GM18951 (cell line): Measurements from ENCODE around the gene LEP.
"Not testable (repeated sequence)": the region's sequence is repeated elsewhere in the genome, so short reads cannot be mapped to it uniquely, and the experiment has no call there.

Experiments used
- POLR2A ChIP-seq: IDR thresholded peaks from 4 replicates; pipeline ENCODE4 v1.6.1; 2011; ENCODE audit warnings: mild to moderate bottlenecking; ENCODE audit not compliant: insufficient read length, insufficient read depth; ENCODE audit errors: extremely low read depth
- in situ Hi-C: fragments of 300-500 bp; cut with MboI; formaldehyde crosslinking; loops from one replicate; pipeline ENCODE4 v1.12.0; 2022; ENCODE audit warnings: low sequenced_read_pairs, mixed read lengths, inconsistent platforms; ENCODE audit not compliant: unreplicated experiment

Gene LEP

GRCh38 chr7:128281605-128282380, 40.7 kb downstream of the LEP start:
- in situ Hi-C loops = no loop called here

DNA sequence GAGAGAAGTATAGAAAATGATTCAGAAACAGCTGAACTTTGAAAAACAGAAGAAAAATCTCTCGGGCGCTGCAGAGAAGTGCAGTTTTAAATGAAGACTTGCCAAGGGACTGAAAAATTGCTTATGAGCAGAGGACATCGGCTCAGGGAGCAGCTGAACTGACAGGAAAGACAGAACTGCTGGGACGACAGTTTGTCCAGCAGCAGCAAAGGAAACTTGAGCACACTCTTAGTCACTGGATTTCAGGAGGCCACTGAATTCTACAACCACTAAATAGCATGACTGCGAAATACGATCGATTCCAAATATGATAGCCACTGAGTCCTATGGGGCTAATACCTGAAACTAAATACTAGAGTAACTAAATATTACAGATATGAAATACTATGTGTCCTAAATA, 43.0 kb downstream of the LEP start:
- TF ChIP-seq POLR2A = no peak
- in situ Hi-C loops = no loop called here

More at GRCh38 chr7:128281605-128282380, 40.7 kb downstream of the LEP start:
- no peak for TF ChIP-seq POLR2A

- no peak for TF ChIP-seq POLR2A
- in situ Hi-C loops = no loop called here
Observed at GRCh38 chr7:128287556-128287955, 46.5 kb downstream of the LEP start.

- in situ Hi-C loops = not testable (repeated sequence)
Observed at GRCh38 chr7:128298004-128298403, 56.9 kb downstream of the LEP start.

DNA sequence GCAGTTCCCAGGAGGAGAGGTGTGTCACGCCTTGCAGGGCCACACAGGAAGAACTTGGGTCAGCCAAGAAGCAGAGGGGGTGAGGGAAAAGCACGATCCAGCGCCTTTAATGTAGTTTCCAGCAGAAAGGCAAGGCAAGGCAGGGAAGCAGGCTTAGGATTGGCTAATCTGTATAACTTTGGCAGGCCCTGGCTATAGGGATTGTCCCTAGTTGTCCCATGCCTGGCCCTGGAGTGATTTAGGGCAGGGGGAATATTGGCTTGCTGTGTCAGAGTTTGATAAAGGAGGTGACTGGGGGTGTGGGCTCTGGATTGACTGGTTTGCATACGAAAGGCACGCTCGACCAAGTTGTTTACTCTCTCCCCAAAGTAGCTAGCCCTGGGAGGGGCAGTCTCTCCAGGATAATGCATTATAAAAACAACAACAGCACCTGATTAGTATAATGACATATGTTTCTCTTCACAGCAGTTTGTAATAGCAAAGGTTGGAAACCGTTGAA, 58.1 kb downstream of the LEP start:
- in situ Hi-C loops = no loop called here

DNA sequence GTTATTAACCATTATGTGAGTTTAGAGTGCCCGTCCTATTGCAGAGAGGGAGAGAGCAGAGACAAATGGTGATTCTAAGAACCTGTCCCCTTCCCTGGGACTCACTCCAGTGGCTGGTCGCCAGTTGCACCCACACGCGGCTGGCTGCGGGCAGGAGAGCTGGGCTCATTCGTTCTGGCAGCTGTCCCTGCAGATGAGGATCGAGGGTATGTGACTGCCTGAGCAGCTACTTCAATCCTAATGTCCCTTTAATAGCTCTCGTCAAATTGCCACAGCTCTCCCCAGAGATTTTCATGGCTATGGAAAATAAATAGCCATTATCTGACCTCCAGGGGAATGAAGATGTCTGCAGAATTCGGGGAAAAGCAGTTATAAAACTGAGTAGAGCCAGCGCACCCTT, 61.1 kb downstream of the LEP start:
- no peak for TF ChIP-seq POLR2A
- in situ Hi-C loops = no loop called here

More for the DNA sequence above, 58.1 kb downstream of the LEP start:
- no peak for TF ChIP-seq POLR2A

DNA sequence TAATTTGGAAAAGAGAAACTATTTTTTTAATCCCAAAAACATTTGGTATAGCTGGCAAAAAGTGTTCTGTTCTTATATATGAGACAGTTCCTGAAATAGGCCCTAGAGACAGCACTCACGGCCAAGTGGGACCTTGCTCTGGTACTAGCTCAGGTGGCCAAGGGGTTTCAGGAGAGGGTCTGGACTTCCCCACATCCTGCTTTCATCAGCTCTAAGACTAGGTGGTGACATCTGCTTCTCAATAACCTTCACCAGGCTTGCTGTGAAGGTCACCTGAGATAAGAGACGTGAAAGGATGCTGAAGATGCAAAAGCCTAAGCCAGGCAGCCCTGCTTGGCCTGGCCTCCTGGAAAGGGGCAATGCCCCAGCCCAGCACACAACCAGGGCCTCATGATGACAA, 62.1 kb downstream of the LEP start:
- no peak for TF ChIP-seq POLR2A
- in situ Hi-C loops = no loop called here

DNA sequence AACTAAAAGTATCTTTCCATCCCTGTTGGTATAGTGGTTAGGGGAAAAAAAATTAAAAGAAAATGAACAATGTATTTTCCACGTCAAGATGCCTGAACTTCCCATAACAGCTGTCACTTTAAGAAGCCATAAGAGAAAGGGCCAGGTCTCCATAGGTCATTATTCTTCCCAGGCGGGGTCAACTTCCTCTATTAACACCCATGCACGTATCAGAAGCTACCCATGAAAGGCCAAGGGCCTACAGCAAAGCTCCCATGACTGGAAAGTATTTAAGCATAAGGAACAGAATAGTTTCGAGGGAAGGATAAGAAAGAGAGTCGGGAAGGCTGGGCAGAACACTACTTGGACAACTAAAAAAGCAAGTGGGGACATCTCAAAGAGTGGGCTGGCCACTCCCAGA, 62.6 kb downstream of the LEP start:
- in situ Hi-C loops = no loop called here
- no peak for TF ChIP-seq POLR2A

DNA sequence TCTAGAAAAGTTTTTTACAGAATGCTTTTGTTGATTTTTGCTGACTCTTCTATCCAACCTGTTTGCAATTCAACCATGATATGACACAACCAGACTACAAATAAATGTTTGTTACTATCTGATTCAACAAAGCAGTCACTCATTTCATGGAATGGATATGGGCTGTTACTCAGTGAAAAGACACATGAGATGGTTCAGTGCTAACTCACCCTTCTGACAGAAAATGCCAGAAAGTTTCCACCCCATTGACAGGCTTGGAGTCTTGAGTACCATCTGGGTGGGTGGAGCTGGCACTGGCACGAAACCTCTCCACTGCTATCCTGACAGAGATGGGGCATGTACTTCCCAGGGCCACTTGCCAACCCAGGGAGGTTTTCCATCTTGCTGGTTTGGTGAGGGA, 63.1 kb downstream of the LEP start:
- no peak for TF ChIP-seq POLR2A
- in situ Hi-C loops = no loop called here

DNA sequence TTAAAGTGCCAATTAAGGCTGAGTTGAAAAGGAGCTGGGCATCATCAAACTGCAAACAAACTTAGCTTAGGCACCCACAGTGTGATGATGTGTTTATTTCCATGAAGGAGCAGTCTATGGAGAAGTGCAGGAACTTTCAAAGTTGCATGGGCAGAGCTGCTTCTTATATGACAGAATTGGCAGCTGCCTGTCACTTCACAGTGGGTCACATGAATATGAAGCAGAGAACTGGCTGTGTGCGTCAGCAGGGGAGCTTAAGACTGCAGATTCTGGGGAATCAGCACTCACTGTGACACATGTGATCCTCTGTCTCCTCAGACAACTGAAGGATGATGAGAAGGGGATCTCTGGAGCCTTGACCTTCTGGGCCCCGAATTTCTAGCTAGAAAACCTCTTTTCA, 66.0 kb downstream of the LEP start:
- no peak for TF ChIP-seq POLR2A
- in situ Hi-C loops = no loop called here
